Tibial nerve (tissue), 4 donors: ENCODE data around the gene LXN. TPM values are rescaled to one million over a fixed set of nuclear protein-coding genes. Genes with fewer than 3 reads are reported as not detected.

Source experiments
- DNase-seq, 2 donors: peaks; one replicate each; pipeline ENCODE4 v3.0.0-alpha.2; 2019; ENCODE audit warnings: low spot score in 2 of 2
- H3K27ac ChIP-seq, 4 donors: fragments of 200-600 bp; sonication (generic) in 3 of 4; one replicate each; pipeline ENCODE4 v1.5.1; 2017 to 2019; ENCODE audit warnings: mild to moderate bottlenecking in 1 of 4
- H3K27me3 ChIP-seq, 2 donors: fragments of 200-600 bp; sonication (generic) in 1 of 2; one replicate each; pipeline versions ENCODE4 v1.5.1 to v1.6.0; 2017 to 2019
- H3K36me3 ChIP-seq, 3 donors: fragments of 200-600 bp; sonication (generic); one replicate each; pipeline ENCODE4 v1.5.1; 2018 to 2019
- H3K4me1 ChIP-seq, 4 donors: fragments of 200-600 bp; sonication (generic) in 3 of 4; one replicate each; pipeline ENCODE4 v1.5.1; 2017 to 2019
- H3K4me3 ChIP-seq, 4 donors: fragments of 200-600 bp; sonication (generic) in 3 of 4; one replicate each; pipeline ENCODE4 v1.5.1; 2017 to 2019; ENCODE audit warnings: mild to moderate bottlenecking in 1 of 4, moderate library complexity in 1 of 4
- H3K9me3 ChIP-seq, 4 donors: fragments of 200-600 bp; sonication (generic) in 3 of 4; one replicate each; pipeline ENCODE4 v1.5.1; 2017 to 2019
- EP300 ChIP-seq, 2 donors: sonication (generic); formaldehyde crosslinking; IDR thresholded peaks; one replicate each; pipeline ENCODE4 v1.6.1; 2017; ENCODE audit warnings: antibody characterized with exemption in 2 of 2, mild to moderate bottlenecking in 1 of 2
- POLR2A ChIP-seq, 2 donors: fragments of 450-650 bp; IDR thresholded peaks; one replicate each; pipeline ENCODE4 v1.6.1; 2017; ENCODE audit warnings: antibody characterized with exemption in 2 of 2, mild to moderate bottlenecking in 2 of 2, moderate library complexity in 2 of 2
- WGBS, 2 donors: methylation state at CpG; one replicate each; pipeline ENCODE4 v1.1.5; 2018; 5-methylcytosine and 5-hydroxymethylcytosine counted together
- total RNA-seq, 4 donors: library from RNA; depleted of rRNA; stranded (reverse); fragments of >200 nt; gene quantifications; one replicate each; pipeline ENCODE4 v1.1.0, GENCODE V29; 2016
- TF ChIP-seq, protein P1 (sequence below), 5 experiments: fragments of 200-600 bp in 3 of 5; fragments of 450-650 bp in 2 of 5; sonication (generic) in 3 of 5; IDR thresholded peaks; one replicate each; pipeline ENCODE4 v1.5.1; 2016 to 2019; ENCODE audit warnings: antibody characterized with exemption in 5 of 5, mild to moderate bottlenecking in 3 of 5, moderate library complexity in 2 of 5

Gene LXN
- total RNA-seq, 4 donors from 2014 or later = 3.3 to 18.6 (median 15.9) TPM

- no peaks in the 10 kb centered on the region for H3K9me3 ChIP-seq
- no peaks in the 10 kb centered on the region for H3K27me3 ChIP-seq
- H3K36me3 ChIP-seq = peaks cover 0 to 22% (median 0%) of the 10 kb centered on the region in 3 donors
- H3K27ac ChIP-seq = peak within 1 kb of the TSS; percentile 21 to 91 (median 85)
- 1% methylated on average over 40 to 42 of the region's 42 CpGs for WGBS, 2 donors
- H3K4me3 ChIP-seq = peak within 1 kb of the TSS; percentile 75 to 96 (median 86)
- peak; percentile 84 to 94 for DNase-seq
- TF ChIP-seq POLR2A (IDR thresholded peaks at IDR 0.05) (peak in 1 of 2 donors; percentile 39), EP300 (IDR thresholded peaks at IDR 0.05) (peak; percentile 87 to 92)
- TF ChIP-seq, protein P1, sequence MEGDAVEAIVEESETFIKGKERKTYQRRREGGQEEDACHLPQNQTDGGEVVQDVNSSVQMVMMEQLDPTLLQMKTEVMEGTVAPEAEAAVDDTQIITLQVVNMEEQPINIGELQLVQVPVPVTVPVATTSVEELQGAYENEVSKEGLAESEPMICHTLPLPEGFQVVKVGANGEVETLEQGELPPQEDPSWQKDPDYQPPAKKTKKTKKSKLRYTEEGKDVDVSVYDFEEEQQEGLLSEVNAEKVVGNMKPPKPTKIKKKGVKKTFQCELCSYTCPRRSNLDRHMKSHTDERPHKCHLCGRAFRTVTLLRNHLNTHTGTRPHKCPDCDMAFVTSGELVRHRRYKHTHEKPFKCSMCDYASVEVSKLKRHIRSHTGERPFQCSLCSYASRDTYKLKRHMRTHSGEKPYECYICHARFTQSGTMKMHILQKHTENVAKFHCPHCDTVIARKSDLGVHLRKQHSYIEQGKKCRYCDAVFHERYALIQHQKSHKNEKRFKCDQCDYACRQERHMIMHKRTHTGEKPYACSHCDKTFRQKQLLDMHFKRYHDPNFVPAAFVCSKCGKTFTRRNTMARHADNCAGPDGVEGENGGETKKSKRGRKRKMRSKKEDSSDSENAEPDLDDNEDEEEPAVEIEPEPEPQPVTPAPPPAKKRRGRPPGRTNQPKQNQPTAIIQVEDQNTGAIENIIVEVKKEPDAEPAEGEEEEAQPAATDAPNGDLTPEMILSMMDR (IDR thresholded peaks at IDR 0.05) = peak; percentile 75 to 97 (median 89)
- peaks cover 0 to 36% (median 8%) of the 10 kb centered on the region in 4 donors for H3K4me1 ChIP-seq
Measured at GRCh38 chr3:158644345-158644908, 28.0 kb downstream of the LXN start, which contains the start of gene GFM1. Gene GFM1, plus strand, starts transcription at chr3:158644527. Its CDS starts 108 bp downstream, at chr3:158644635.

GRCh38 chr3:158642474-158643210 is 29.8 kb downstream of the LXN start:
- H3K9me3 ChIP-seq = no peaks in the 10 kb centered on the region
- H3K27me3 ChIP-seq = no peaks in the 10 kb centered on the region
- no peak for DNase-seq

GRCh38 chr3:158642005-158642404 is 30.4 kb downstream of the LXN start:
- Histone ChIP-seq H3K4me3 (no peak overlapping the region), H3K36me3 (peaks cover 0 to 8% (median 0%) of the 10 kb centered on the region in 3 donors)
- DNase-seq = no peak

More at GRCh38 chr3:158642474-158643210, 29.8 kb downstream of the LXN start:
- no peak for TF ChIP-seq EP300 (IDR thresholded peaks at IDR 0.05)
- no peak for TF ChIP-seq POLR2A (IDR thresholded peaks at IDR 0.05)
- TF ChIP-seq, protein P1 (IDR thresholded peaks at IDR 0.05) = no peak
- WGBS, 2 donors = 83 to 84% methylated on average over 6 of the region's 6 CpGs
- Histone ChIP-seq H3K27ac (no peak overlapping the region), H3K36me3 (peaks cover 0 to 9% (median 0%) of the 10 kb centered on the region in 3 donors), H3K4me3 (no peak overlapping the region), H3K4me1 (peaks cover 0 to 30% (median 8%) of the 10 kb centered on the region in 4 donors)

GRCh38 chr3:158640646-158641045 is 31.8 kb downstream of the LXN start:
- peaks cover 0 to 11% (median 6%) of the 10 kb centered on the region in 4 donors for H3K4me1 ChIP-seq
- WGBS, 2 donors = 85 to 86% methylated on average over 7 of the region's 7 CpGs

More at GRCh38 chr3:158642005-158642404, 30.4 kb downstream of the LXN start:
- 87 to 92% methylated on average over 7 of the region's 7 CpGs for whole genome bisulfite sequencing, 2 donors
- Histone ChIP-seq H3K27me3 (no peaks in the 10 kb centered on the region), H3K27ac (no peak overlapping the region), H3K9me3 (no peaks in the 10 kb centered on the region), H3K4me1 (peaks cover 0 to 25% (median 8%) of the 10 kb centered on the region in 4 donors)
- TF ChIP-seq POLR2A (IDR thresholded peaks at IDR 0.05) (no peak), EP300 (IDR thresholded peaks at IDR 0.05) (no peak)
- TF ChIP-seq, protein P1 (IDR thresholded peaks at IDR 0.05) = no peak

More at GRCh38 chr3:158640646-158641045, 31.8 kb downstream of the LXN start:
- TF ChIP-seq, protein P1 (IDR thresholded peaks at IDR 0.05) = no peak
- TF ChIP-seq POLR2A (IDR thresholded peaks at IDR 0.05) = no peak
- no peak for TF ChIP-seq EP300 (IDR thresholded peaks at IDR 0.05)
- Histone ChIP-seq H3K27me3 (no peaks in the 10 kb centered on the region), H3K36me3 (no peaks in the 10 kb centered on the region), H3K4me3 (no peak overlapping the region), H3K27ac (no peak overlapping the region), H3K9me3 (no peaks in the 10 kb centered on the region)
- no peak for DNase-seq
